ENCODE measurements around the gene ATXN10.

The ATXN10 gene

GRCh38 chr22:45758603-45759002 is 87.0 kb downstream of the ATXN10 start:
- peaks cover 33% of the 10 kb centered on the region for H3K79me1 ChIP-seq (replicated peaks; ENCODE audit: low read length, poor library complexity, severe bottlenecking)
- H3K14ac ChIP-seq (ENCODE audit: low read length in 2 of 2): no peak overlapping the region
- no peak overlapping the region for H3K27ac ChIP-seq (ENCODE audit: low read length, poor library complexity, severe bottlenecking)
- H3K9me3 ChIP-seq (ENCODE audit: control insufficient read depth, low read length): no peaks in the 10 kb centered on the region
- H3K4ac ChIP-seq (ENCODE audit: low read depth in 1 of 2, low read length in 2 of 2): no peak overlapping the region
- no peak overlapping the region for H2BK120ac ChIP-seq (ENCODE audit: low read depth, low read length)
- no peak overlapping the region for H3K4me3 ChIP-seq (ENCODE audit: insufficient read depth in 1 of 2, low read depth in 1 of 2, low read length in 2 of 2)
- no peak overlapping the region for H3K23ac ChIP-seq (ENCODE audit: low read length in 2 of 2)
- no peak overlapping the region for H3K4me2 ChIP-seq (ENCODE audit: low read length, poor library complexity, severe bottlenecking)
- no peak overlapping the region for H2AK5ac ChIP-seq (ENCODE audit: low read length, severe bottlenecking)
- peaks cover 32% of the 10 kb centered on the region for H3K4me1 ChIP-seq (ENCODE audit: control insufficient read depth, insufficient read depth, low read depth, low read length)
- no peaks in the 10 kb centered on the region for H3K27me3 ChIP-seq (ENCODE audit: control insufficient read depth in 1 of 2, insufficient read depth in 1 of 2, low read length in 2 of 2)
- H4K8ac ChIP-seq (ENCODE audit: low read length): no peak overlapping the region
- H2BK12ac ChIP-seq (ENCODE audit: low read length in 2 of 2): no peak overlapping the region
- no peak overlapping the region for H2AFZ ChIP-seq (ENCODE audit: low read depth, low read length)
- H3K36me3 ChIP-seq (ENCODE audit: control insufficient read depth in 1 of 2, insufficient read depth in 2 of 2, low read depth in 1 of 2, low read length in 2 of 2): peaks cover 13 to 48% of the 10 kb centered on the region in 2 experiments
- H4K91ac ChIP-seq (ENCODE audit: low read length): no peak overlapping the region
- 87% methylated on average over 6 of the region's 7 CpGs for WGBS
- no peak overlapping the region for H3K18ac ChIP-seq (ENCODE audit: low read depth in 1 of 2, low read length in 2 of 2)
- no peak overlapping the region for H2BK15ac ChIP-seq (ENCODE audit: low read depth, poor library complexity, severe bottlenecking)
- H2BK5ac ChIP-seq (ENCODE audit: low read depth, low read length, poor library complexity, severe bottlenecking): no peak overlapping the region
- DNase-seq: no peak
- no peak overlapping the region for H3K9ac ChIP-seq (ENCODE audit: low read length)

- 95% methylated on average over 2 of the region's 2 CpGs for WGBS
Measured at GRCh38 chr22:45760682-45761081, 89.0 kb downstream of the ATXN10 start.

GRCh38 chr22:45762545-45763235 is 91.1 kb downstream of the ATXN10 start:
- H2AK5ac ChIP-seq (ENCODE audit: low read length, severe bottlenecking): peak overlapping the region; percentile 60
- no peak overlapping the region for H3K4ac ChIP-seq (ENCODE audit: low read depth in 1 of 2, low read length in 2 of 2)
- H3K4me2 ChIP-seq (ENCODE audit: low read length, poor library complexity, severe bottlenecking): no peak overlapping the region
- no peak overlapping the region for H2BK120ac ChIP-seq (ENCODE audit: low read depth, low read length)
- H4K91ac ChIP-seq (ENCODE audit: low read length): no peak overlapping the region
- no peak for DNase-seq
- no peak overlapping the region for H2AFZ ChIP-seq (ENCODE audit: low read depth, low read length)
- 86% methylated on average over 7 of the region's 7 CpGs for WGBS
- H3K36me3 ChIP-seq (ENCODE audit: control insufficient read depth in 1 of 2, insufficient read depth in 2 of 2, low read depth in 1 of 2, low read length in 2 of 2): peaks cover 13 to 57% of the 10 kb centered on the region in 2 experiments
- no peaks in the 10 kb centered on the region for H3K27me3 ChIP-seq (ENCODE audit: control insufficient read depth in 1 of 2, insufficient read depth in 1 of 2, low read length in 2 of 2)
- no peak overlapping the region for H2BK15ac ChIP-seq (ENCODE audit: low read depth, poor library complexity, severe bottlenecking)
- H3K79me1 ChIP-seq (replicated peaks; ENCODE audit: low read length, poor library complexity, severe bottlenecking): peaks cover 36% of the 10 kb centered on the region
- no peak overlapping the region for H2BK12ac ChIP-seq (ENCODE audit: low read length in 2 of 2)
- H3K27ac ChIP-seq (ENCODE audit: low read length, poor library complexity, severe bottlenecking): peak overlapping the region; percentile 3
- peak overlapping the region; percentile 5 for H4K8ac ChIP-seq (ENCODE audit: low read length)
- H3K14ac ChIP-seq (ENCODE audit: low read length in 2 of 2): no peak overlapping the region
- no peak overlapping the region for H2BK5ac ChIP-seq (ENCODE audit: low read depth, low read length, poor library complexity, severe bottlenecking)
- H3K4me3 ChIP-seq (ENCODE audit: insufficient read depth in 1 of 2, low read depth in 1 of 2, low read length in 2 of 2): no peak overlapping the region
- peaks cover 31% of the 10 kb centered on the region for H3K4me1 ChIP-seq (ENCODE audit: control insufficient read depth, insufficient read depth, low read depth, low read length)
- peak overlapping the region in 1 of 2 experiments; percentile 26 for H3K18ac ChIP-seq (ENCODE audit: low read depth in 1 of 2, low read length in 2 of 2)
- no peaks in the 10 kb centered on the region for H3K9me3 ChIP-seq (ENCODE audit: control insufficient read depth, low read length)
- no peak overlapping the region for H3K23ac ChIP-seq (ENCODE audit: low read length in 2 of 2)
- no peak overlapping the region for H3K9ac ChIP-seq (ENCODE audit: low read length)

More at GRCh38 chr22:45760682-45761081, 89.0 kb downstream of the ATXN10 start:
- Histone ChIP-seq H2BK5ac (ENCODE audit: low read depth, low read length, poor library complexity, severe bottlenecking) (no peak overlapping the region), H2BK12ac (ENCODE audit: low read length in 2 of 2) (no peak overlapping the region), H2AFZ (ENCODE audit: low read depth, low read length) (no peak overlapping the region), H4K91ac (ENCODE audit: low read length) (no peak overlapping the region), H2BK15ac (ENCODE audit: low read depth, poor library complexity, severe bottlenecking) (no peak overlapping the region), H3K9ac (ENCODE audit: low read length) (no peak overlapping the region), H2AK5ac (ENCODE audit: low read length, severe bottlenecking) (peak overlapping the region; percentile 64), H3K4me3 (ENCODE audit: insufficient read depth in 1 of 2, low read depth in 1 of 2, low read length in 2 of 2) (no peak overlapping the region), H3K36me3 (ENCODE audit: control insufficient read depth in 1 of 2, insufficient read depth in 2 of 2, low read depth in 1 of 2, low read length in 2 of 2) (peaks cover 10 to 50% of the 10 kb centered on the region in 2 experiments), H2BK120ac (ENCODE audit: low read depth, low read length) (no peak overlapping the region), H3K4ac (ENCODE audit: low read depth in 1 of 2, low read length in 2 of 2) (no peak overlapping the region), H3K9me3 (ENCODE audit: control insufficient read depth, low read length) (no peaks in the 10 kb centered on the region), H4K8ac (ENCODE audit: low read length) (no peak overlapping the region), H3K79me1 (replicated peaks; ENCODE audit: low read length, poor library complexity, severe bottlenecking) (peaks cover 34% of the 10 kb centered on the region), H3K4me1 (ENCODE audit: control insufficient read depth, insufficient read depth, low read depth, low read length) (peaks cover 38% of the 10 kb centered on the region), H3K23ac (ENCODE audit: low read length in 2 of 2) (no peak overlapping the region), H3K27me3 (ENCODE audit: control insufficient read depth in 1 of 2, insufficient read depth in 1 of 2, low read length in 2 of 2) (no peaks in the 10 kb centered on the region), H3K18ac (ENCODE audit: low read depth in 1 of 2, low read length in 2 of 2) (no peak overlapping the region), H3K14ac (ENCODE audit: low read length in 2 of 2) (no peak overlapping the region), H3K4me2 (ENCODE audit: low read length, poor library complexity, severe bottlenecking) (no peak overlapping the region), H3K27ac (ENCODE audit: low read length, poor library complexity, severe bottlenecking) (no peak overlapping the region)
- DNase-seq: no peak

- Histone ChIP-seq H2BK5ac (ENCODE audit: low read depth, low read length, poor library complexity, severe bottlenecking) (no peak overlapping the region), H2BK12ac (ENCODE audit: low read length in 2 of 2) (no peak overlapping the region), H3K27me3 (ENCODE audit: control insufficient read depth in 1 of 2, insufficient read depth in 1 of 2, low read length in 2 of 2) (no peaks in the 10 kb centered on the region)
Measured at GRCh38 chr22:45763236-45763624, 91.6 kb downstream of the ATXN10 start.

More at GRCh38 chr22:45763236-45763624, 91.6 kb downstream of the ATXN10 start:
- Histone ChIP-seq H3K4me1 (ENCODE audit: control insufficient read depth, insufficient read depth, low read depth, low read length) (peaks cover 28% of the 10 kb centered on the region), H4K8ac (ENCODE audit: low read length) (no peak overlapping the region), H3K4me2 (ENCODE audit: low read length, poor library complexity, severe bottlenecking) (no peak overlapping the region), H3K36me3 (ENCODE audit: control insufficient read depth in 1 of 2, insufficient read depth in 2 of 2, low read depth in 1 of 2, low read length in 2 of 2) (peaks cover 9 to 53% of the 10 kb centered on the region in 2 experiments), H3K4me3 (ENCODE audit: insufficient read depth in 1 of 2, low read depth in 1 of 2, low read length in 2 of 2) (no peak overlapping the region), H3K9ac (ENCODE audit: low read length) (no peak overlapping the region), H3K14ac (ENCODE audit: low read length in 2 of 2) (no peak overlapping the region), H3K23ac (ENCODE audit: low read length in 2 of 2) (no peak overlapping the region), H3K4ac (ENCODE audit: low read depth in 1 of 2, low read length in 2 of 2) (no peak overlapping the region), H3K18ac (ENCODE audit: low read depth in 1 of 2, low read length in 2 of 2) (no peak overlapping the region), H3K79me1 (replicated peaks; ENCODE audit: low read length, poor library complexity, severe bottlenecking) (peaks cover 34% of the 10 kb centered on the region), H2BK15ac (ENCODE audit: low read depth, poor library complexity, severe bottlenecking) (no peak overlapping the region), H4K91ac (ENCODE audit: low read length) (no peak overlapping the region), H2AK5ac (ENCODE audit: low read length, severe bottlenecking) (peak overlapping the region; percentile 57), H2BK120ac (ENCODE audit: low read depth, low read length) (no peak overlapping the region), H3K27ac (ENCODE audit: low read length, poor library complexity, severe bottlenecking) (peak overlapping the region; percentile 3), H3K9me3 (ENCODE audit: control insufficient read depth, low read length) (no peaks in the 10 kb centered on the region), H2AFZ (ENCODE audit: low read depth, low read length) (no peak overlapping the region)
- no peak for DNase-seq
- WGBS: 90% methylated on average over 10 of the region's 10 CpGs
